WTC11 (cell line): ENCODE results near the gene RAB22A.

ENCODE experiments used
- CREB1 ChIP-seq: sonication (generic); formaldehyde crosslinking; IDR thresholded peaks from 2 replicates; pipeline ENCODE4 v1.8.0; 2023; ENCODE audit warnings: mild to moderate bottlenecking, missing genetic modification reagents
- ETV6 ChIP-seq: sonication (generic); formaldehyde crosslinking; IDR thresholded peaks from 2 replicates; pipeline ENCODE4 v1.8.1; 2022; ENCODE audit warnings: mild to moderate bottlenecking, missing genetic modification reagents
- FOXP4 ChIP-seq: sonication (generic); formaldehyde crosslinking; IDR thresholded peaks from 2 replicates; pipeline ENCODE4 v1.8.0; 2022; ENCODE audit warnings: mild to moderate bottlenecking, missing genetic modification reagents
- MYBL2 ChIP-seq: sonication (generic); formaldehyde crosslinking; IDR thresholded peaks from 2 replicates; pipeline ENCODE4 v1.8.1; 2023; ENCODE audit warnings: mild to moderate bottlenecking, moderate library complexity, missing genetic modification reagents
- SMAD4 ChIP-seq: sonication (generic); formaldehyde crosslinking; IDR thresholded peaks from 2 replicates; pipeline ENCODE4 v1.8.0; 2022; ENCODE audit warnings: mild to moderate bottlenecking, missing genetic modification reagents
- TEAD1 ChIP-seq: sonication (generic); formaldehyde crosslinking; IDR thresholded peaks from 2 replicates; pipeline ENCODE4 v1.8.0; 2022; ENCODE audit warnings: mild to moderate bottlenecking, missing genetic modification reagents
- USF2 ChIP-seq: sonication (generic); formaldehyde crosslinking; IDR thresholded peaks from 2 replicates; pipeline ENCODE4 v1.8.1; 2023; ENCODE audit warnings: mild to moderate bottlenecking, missing genetic modification reagents, moderate library complexity
- ZNF121 ChIP-seq: sonication (generic); formaldehyde crosslinking; IDR thresholded peaks from 2 replicates; pipeline ENCODE4 v1.8.0; 2023; ENCODE audit warnings: missing genetic modification reagents
- TF ChIP-seq, protein P1 (sequence below): fragments of 200-600 bp; IDR thresholded peaks from 2 replicates; pipeline ENCODE4 v1.8.0; 2022; ENCODE audit warnings: antibody characterized with exemption
- TF ChIP-seq, protein P2 (sequence below): fragments of 250-450 bp; sonication (Bioruptor Pico); IDR thresholded peaks from 2 replicates; pipeline ENCODE4 v1.9.0; 2021; ENCODE audit warnings: mild to moderate bottlenecking
- TF ChIP-seq, protein P3 (sequence below): fragments of 250-450 bp; sonication (Bioruptor Pico); IDR thresholded peaks from 2 replicates; pipeline ENCODE4 v1.8.0; 2021; ENCODE audit warnings: mild to moderate bottlenecking

DNA sequence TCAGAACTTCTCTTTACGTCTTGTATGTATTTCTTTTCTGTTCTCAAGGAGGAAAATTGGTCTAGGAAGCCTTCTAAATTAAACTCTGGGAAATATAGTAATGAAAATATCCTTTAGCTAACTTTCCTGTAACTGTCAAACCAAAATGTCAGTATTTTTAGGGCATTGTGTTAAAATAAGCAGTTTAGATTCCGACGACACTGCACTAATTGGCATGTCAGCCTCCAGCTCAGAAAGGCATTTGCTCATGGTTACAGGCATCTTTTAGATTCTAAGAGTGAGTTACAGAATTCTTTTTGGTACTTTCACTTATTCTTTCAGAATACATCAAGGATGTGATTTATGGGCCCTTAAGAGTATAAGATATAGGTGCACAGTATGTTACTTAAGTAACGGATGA, 53.5 kb downstream of the RAB22A start:
- TF ChIP-seq, protein P1, sequence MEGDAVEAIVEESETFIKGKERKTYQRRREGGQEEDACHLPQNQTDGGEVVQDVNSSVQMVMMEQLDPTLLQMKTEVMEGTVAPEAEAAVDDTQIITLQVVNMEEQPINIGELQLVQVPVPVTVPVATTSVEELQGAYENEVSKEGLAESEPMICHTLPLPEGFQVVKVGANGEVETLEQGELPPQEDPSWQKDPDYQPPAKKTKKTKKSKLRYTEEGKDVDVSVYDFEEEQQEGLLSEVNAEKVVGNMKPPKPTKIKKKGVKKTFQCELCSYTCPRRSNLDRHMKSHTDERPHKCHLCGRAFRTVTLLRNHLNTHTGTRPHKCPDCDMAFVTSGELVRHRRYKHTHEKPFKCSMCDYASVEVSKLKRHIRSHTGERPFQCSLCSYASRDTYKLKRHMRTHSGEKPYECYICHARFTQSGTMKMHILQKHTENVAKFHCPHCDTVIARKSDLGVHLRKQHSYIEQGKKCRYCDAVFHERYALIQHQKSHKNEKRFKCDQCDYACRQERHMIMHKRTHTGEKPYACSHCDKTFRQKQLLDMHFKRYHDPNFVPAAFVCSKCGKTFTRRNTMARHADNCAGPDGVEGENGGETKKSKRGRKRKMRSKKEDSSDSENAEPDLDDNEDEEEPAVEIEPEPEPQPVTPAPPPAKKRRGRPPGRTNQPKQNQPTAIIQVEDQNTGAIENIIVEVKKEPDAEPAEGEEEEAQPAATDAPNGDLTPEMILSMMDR, result no peak
- TF ChIP-seq SMAD4 (CRISPR knock-in tag), result no peak
- TF ChIP-seq CREB1 (CRISPR knock-in tag), result no peak
- no peak for TF ChIP-seq ETV6
- TF ChIP-seq TEAD1 (CRISPR knock-in tag), result no peak
- TF ChIP-seq, protein P2, sequence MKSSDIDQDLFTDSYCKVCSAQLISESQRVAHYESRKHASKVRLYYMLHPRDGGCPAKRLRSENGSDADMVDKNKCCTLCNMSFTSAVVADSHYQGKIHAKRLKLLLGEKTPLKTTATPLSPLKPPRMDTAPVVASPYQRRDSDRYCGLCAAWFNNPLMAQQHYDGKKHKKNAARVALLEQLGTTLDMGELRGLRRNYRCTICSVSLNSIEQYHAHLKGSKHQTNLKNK (CRISPR knock-in tag), result no peak
- no peak for TF ChIP-seq MYBL2 (CRISPR knock-in tag)
- TF ChIP-seq, protein P3, sequence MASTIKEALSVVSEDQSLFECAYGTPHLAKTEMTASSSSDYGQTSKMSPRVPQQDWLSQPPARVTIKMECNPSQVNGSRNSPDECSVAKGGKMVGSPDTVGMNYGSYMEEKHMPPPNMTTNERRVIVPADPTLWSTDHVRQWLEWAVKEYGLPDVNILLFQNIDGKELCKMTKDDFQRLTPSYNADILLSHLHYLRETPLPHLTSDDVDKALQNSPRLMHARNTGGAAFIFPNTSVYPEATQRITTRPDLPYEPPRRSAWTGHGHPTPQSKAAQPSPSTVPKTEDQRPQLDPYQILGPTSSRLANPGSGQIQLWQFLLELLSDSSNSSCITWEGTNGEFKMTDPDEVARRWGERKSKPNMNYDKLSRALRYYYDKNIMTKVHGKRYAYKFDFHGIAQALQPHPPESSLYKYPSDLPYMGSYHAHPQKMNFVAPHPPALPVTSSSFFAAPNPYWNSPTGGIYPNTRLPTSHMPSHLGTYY (CRISPR knock-in tag), result no peak
- TF ChIP-seq FOXP4 (CRISPR knock-in tag), result no peak
- TF ChIP-seq ZNF121 (CRISPR knock-in tag), result no peak
- no peak for TF ChIP-seq USF2 (CRISPR knock-in tag)
